Smooth muscle cell (in vitro differentiated cells): ENCODE results near the gene ASXL3. TPM values are rescaled to one million over a fixed set of nuclear protein-coding genes. Genes with fewer than 3 reads are reported as not detected.

ENCODE experiments used
- DNase-seq: peaks from one replicate; lab custom pipeline; 2025; ENCODE audit not compliant: unreplicated experiment; lab: John Stamatoyannopoulos, UW
- H2AFZ ChIP-seq: fragments of 200-600 bp; sonication (generic); 2 replicates; pipeline ENCODE4 v1.6.0; 2016; ENCODE audit warnings: antibody characterized with exemption, low read depth, mild to moderate bottlenecking
- H3F3A ChIP-seq: fragments of 200-600 bp; sonication (generic); 2 replicates; pipeline ENCODE4 v1.6.0; 2017; ENCODE audit warnings: antibody characterized with exemption, low read depth
- H3K27ac ChIP-seq: fragments of 200-600 bp; sonication (generic); 2 replicates; pipeline ENCODE4 v1.5.1; 2016; ENCODE audit warnings: low read depth, mild to moderate bottlenecking
- H3K27me3 ChIP-seq: fragments of 200-600 bp; sonication (generic); 2 replicates; pipeline ENCODE4 v1.6.1; 2016; ENCODE audit warnings: low read depth, mild to moderate bottlenecking
- H3K36me3 ChIP-seq: fragments of 200-600 bp; sonication (generic); 2 replicates; pipeline ENCODE4 v1.5.1; 2016; ENCODE audit warnings: low read depth
- H3K4me1 ChIP-seq: fragments of 200-600 bp; sonication (generic); 2 replicates; pipeline ENCODE4 v1.5.1; 2016; ENCODE audit warnings: low read depth
- H3K4me2 ChIP-seq: fragments of 200-600 bp; sonication (generic); 2 replicates; pipeline ENCODE4 v1.6.0; 2016; ENCODE audit warnings: mild to moderate bottlenecking
- H3K4me3 ChIP-seq: fragments of 200-600 bp; sonication (generic); 2 replicates; pipeline ENCODE4 v1.5.1; 2016; ENCODE audit warnings: mild to moderate bottlenecking
- H3K79me2 ChIP-seq: fragments of 200-600 bp; sonication (generic); 2 replicates; pipeline ENCODE4 v1.6.0; 2016; ENCODE audit warnings: low read depth, mild to moderate bottlenecking
- H3K9ac ChIP-seq: fragments of 200-600 bp; sonication (generic); 2 replicates; pipeline ENCODE4 v1.6.0; 2016; ENCODE audit warnings: low read depth
- H3K9me3 ChIP-seq: fragments of 200-600 bp; sonication (generic); replicated peaks from 2 replicates; pipeline ENCODE4 v1.5.1; 2016; ENCODE audit warnings: low read depth
- H4K20me1 ChIP-seq: fragments of 200-600 bp; sonication (generic); 2 replicates; pipeline ENCODE4 v1.6.0; 2016; ENCODE audit warnings: low read depth
- WGBS: methylation state at CpG from one replicate; pipeline ENCODE4 v1.1.7; 2016; ENCODE audit warnings: low lambda C conversion rate; 5-methylcytosine and 5-hydroxymethylcytosine counted together
- polyA plus RNA-seq: library from polyadenylated mRNA; unstranded; fragments of >200 nt; fragmentation: Nextera tagmentation; extraction: Ambion mirVana; gene quantifications from 2 replicates; pipeline ENCODE4 v1.2.1, GENCODE V29; 2016
- total RNA-seq: library from RNA; depleted of rRNA; stranded (reverse); fragments of >200 nt; gene quantifications from 2 replicates; pipeline ENCODE4 v1.2.3, GENCODE V29; 2014
- TF ChIP-seq, protein P1 (sequence below): fragments of 200-600 bp; sonication (generic); IDR thresholded peaks from 2 replicates; pipeline ENCODE4 v1.5.1; 2017; ENCODE audit warnings: borderline replicate concordance, mild to moderate bottlenecking, antibody characterized with exemption; ENCODE audit not compliant: insufficient read depth, poor library complexity, severe bottlenecking

The ASXL3 gene
- total and polyA plus RNA-seq, 2 experiments from 2014 or later: 1.2 to 5.9 TPM

DNA sequence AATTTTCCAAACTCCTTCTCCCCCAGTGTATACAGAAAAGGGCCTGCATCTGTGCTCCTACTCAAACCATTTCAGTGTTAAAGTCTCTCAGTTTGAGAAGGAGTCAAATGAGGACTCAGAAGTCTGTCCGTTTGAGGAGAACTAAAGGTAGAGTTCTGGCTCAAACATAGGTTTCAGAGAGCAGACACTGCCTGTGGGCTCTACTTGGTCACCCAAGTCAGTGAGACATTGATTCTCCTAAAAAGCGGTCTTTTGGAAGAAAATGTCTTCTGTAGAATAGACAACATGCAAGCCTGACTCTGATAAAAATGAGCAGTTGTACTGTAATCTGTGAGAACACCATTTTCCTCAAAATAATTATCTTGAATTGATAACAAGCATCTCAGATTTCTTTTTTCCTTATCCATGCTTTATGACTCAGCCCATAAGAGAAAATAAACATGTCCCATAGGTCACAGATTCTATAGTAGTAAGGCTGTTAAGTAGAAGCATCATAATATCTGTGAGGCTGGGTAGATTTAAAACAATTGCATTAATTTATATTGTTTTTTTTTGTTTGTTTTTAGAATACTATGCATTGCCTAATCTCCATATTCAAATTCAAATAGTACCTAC is 82.8 kb downstream of the ASXL3 start:
- Histone ChIP-seq H3K9ac (no peak overlapping the region), H2AFZ (no peak overlapping the region), H3K36me3 (no peaks in the 10 kb centered on the region), H3K27me3 (no peaks in the 10 kb centered on the region), H3K27ac (no peak overlapping the region), H3F3A (no peaks in the 10 kb centered on the region), H4K20me1 (no peaks in the 10 kb centered on the region), H3K4me3 (no peak overlapping the region), H3K79me2 (no peaks in the 10 kb centered on the region), H3K4me2 (no peak overlapping the region), H3K4me1 (no peaks in the 10 kb centered on the region), H3K9me3 (no peaks in the 10 kb centered on the region)
- TF ChIP-seq, protein P1, sequence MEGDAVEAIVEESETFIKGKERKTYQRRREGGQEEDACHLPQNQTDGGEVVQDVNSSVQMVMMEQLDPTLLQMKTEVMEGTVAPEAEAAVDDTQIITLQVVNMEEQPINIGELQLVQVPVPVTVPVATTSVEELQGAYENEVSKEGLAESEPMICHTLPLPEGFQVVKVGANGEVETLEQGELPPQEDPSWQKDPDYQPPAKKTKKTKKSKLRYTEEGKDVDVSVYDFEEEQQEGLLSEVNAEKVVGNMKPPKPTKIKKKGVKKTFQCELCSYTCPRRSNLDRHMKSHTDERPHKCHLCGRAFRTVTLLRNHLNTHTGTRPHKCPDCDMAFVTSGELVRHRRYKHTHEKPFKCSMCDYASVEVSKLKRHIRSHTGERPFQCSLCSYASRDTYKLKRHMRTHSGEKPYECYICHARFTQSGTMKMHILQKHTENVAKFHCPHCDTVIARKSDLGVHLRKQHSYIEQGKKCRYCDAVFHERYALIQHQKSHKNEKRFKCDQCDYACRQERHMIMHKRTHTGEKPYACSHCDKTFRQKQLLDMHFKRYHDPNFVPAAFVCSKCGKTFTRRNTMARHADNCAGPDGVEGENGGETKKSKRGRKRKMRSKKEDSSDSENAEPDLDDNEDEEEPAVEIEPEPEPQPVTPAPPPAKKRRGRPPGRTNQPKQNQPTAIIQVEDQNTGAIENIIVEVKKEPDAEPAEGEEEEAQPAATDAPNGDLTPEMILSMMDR: no peak
- 83% methylated on average over 2 of the region's 2 CpGs for WGBS
- no peak for DNase-seq

DNA sequence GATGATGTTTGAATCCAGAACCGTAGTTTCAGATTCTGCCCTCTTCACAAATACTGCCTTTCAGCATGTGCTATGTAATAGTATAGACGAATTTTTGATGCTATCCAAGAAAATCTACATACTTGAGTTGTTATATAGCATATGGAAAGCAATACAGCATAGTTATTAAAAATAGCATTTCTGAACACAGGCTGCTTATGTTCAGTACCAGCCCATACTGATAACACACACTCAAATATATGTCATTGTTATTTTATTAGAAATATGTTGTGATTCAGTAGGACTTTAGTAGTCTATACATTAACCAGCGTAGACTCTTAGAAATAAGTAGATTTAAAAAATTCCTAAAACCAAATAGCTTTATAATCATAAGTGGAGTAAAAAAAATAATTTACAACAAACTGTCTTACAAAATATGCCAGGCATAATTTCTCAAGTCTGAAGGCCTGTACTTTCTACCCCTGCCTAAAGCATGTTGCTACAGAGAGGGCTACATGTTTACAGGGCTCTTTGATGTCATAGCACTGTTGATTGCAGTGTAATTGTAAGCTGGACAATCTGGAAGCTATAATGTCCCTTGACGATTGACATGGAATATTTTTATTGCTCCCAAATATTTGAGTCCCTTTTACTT is 86.3 kb downstream of the ASXL3 start:
- WGBS: 84% methylated on average over 4 of the region's 4 CpGs
- H3K79me2 ChIP-seq: no peaks in the 10 kb centered on the region
- no peaks in the 10 kb centered on the region for H3F3A ChIP-seq
- H3K27ac ChIP-seq: no peak overlapping the region
- no peak for DNase-seq
- H3K9me3 ChIP-seq: no peaks in the 10 kb centered on the region
- no peaks in the 10 kb centered on the region for H3K4me1 ChIP-seq
- H3K4me3 ChIP-seq: no peak overlapping the region
- TF ChIP-seq, protein P1: no peak
- H4K20me1 ChIP-seq: no peaks in the 10 kb centered on the region
- no peak overlapping the region for H3K9ac ChIP-seq
- H3K36me3 ChIP-seq: no peaks in the 10 kb centered on the region
- H2AFZ ChIP-seq: no peak overlapping the region
- no peaks in the 10 kb centered on the region for H3K27me3 ChIP-seq
- H3K4me2 ChIP-seq: no peak overlapping the region

- Histone ChIP-seq H3K9ac (no peak overlapping the region), H4K20me1 (no peaks in the 10 kb centered on the region), H2AFZ (no peak overlapping the region), H3F3A (no peaks in the 10 kb centered on the region), H3K36me3 (no peaks in the 10 kb centered on the region), H3K4me3 (no peak overlapping the region), H3K9me3 (no peaks in the 10 kb centered on the region), H3K27me3 (no peaks in the 10 kb centered on the region), H3K4me1 (no peaks in the 10 kb centered on the region), H3K27ac (no peak overlapping the region), H3K4me2 (no peak overlapping the region), H3K79me2 (no peaks in the 10 kb centered on the region)
- TF ChIP-seq, protein P1: no peak
- DNase-seq: no peak
- 90% methylated on average over 3 of the region's 3 CpGs for WGBS
These were observed 87.2 kb downstream of the ASXL3 start for GRCh38 chr18:33665187-33665586.

- no peak for DNase-seq
- TF ChIP-seq, protein P1: no peak
- Histone ChIP-seq H3K4me2 (no peak overlapping the region), H3K27ac (no peak overlapping the region), H3K36me3 (no peaks in the 10 kb centered on the region), H3K79me2 (no peaks in the 10 kb centered on the region), H3K4me3 (no peak overlapping the region), H3K27me3 (no peaks in the 10 kb centered on the region), H3K4me1 (no peaks in the 10 kb centered on the region), H3K9me3 (no peaks in the 10 kb centered on the region), H3K9ac (no peak overlapping the region), H3F3A (no peaks in the 10 kb centered on the region), H4K20me1 (no peaks in the 10 kb centered on the region), H2AFZ (no peak overlapping the region)
These were observed 87.6 kb downstream of the ASXL3 start for GRCh38 chr18:33665641-33666040.
